K562 (cell line): Measurements from ENCODE around the gene PID1.

ENCODE experiments used
- HDAC3 ChIP-seq: fragments of 450-650 bp; IDR thresholded peaks from 2 replicates; pipeline ENCODE4 v1.6.1; 2018; ENCODE audit warnings: borderline replicate concordance, mild to moderate bottlenecking, moderate library complexity; ENCODE audit not compliant: partially characterized antibody
- JUNB ChIP-seq: fragments of 450-650 bp; formaldehyde crosslinking; conservative IDR thresholded peaks from 2 replicates; pipeline ENCODE4 v1.4.0; 2020; ENCODE audit warnings: mild to moderate bottlenecking
- SETDB1 ChIP-seq: IDR thresholded peaks from one replicate; pipeline ENCODE4 v1.6.1; 2012; ENCODE audit warnings: low read length, control low read depth, inconsistent platforms
- TF ChIP-seq, protein P1 (sequence below): fragments of 250-450 bp; sonication (Bioruptor Pico); IDR thresholded peaks from 2 replicates; pipeline ENCODE4 v1.4.0; 2020; ENCODE audit warnings: borderline replicate concordance

DNA sequence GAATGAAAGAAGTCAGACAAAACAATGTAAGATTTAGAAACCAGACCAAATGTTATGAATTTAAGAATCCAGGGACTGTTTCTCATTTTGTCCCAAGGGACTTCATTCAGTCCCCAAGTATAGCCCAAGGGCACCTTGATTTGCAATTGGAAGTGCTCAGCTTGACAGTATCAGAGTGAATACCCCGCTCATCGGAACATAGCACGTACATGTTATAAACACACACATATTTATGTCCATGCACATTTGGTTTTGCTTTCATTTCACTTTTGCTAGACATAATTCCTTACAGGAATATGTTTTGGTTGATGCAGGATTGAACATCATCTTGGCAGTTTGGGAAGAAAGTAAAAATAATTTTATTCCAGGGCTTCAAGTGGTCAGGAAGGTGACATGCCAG, 100.2 kb downstream of the PID1 start:
- TF ChIP-seq SETDB1 (no peak), JUNB (CRISPR knock-in tag) (no peak), HDAC3 (no peak)
- TF ChIP-seq, protein P1, sequence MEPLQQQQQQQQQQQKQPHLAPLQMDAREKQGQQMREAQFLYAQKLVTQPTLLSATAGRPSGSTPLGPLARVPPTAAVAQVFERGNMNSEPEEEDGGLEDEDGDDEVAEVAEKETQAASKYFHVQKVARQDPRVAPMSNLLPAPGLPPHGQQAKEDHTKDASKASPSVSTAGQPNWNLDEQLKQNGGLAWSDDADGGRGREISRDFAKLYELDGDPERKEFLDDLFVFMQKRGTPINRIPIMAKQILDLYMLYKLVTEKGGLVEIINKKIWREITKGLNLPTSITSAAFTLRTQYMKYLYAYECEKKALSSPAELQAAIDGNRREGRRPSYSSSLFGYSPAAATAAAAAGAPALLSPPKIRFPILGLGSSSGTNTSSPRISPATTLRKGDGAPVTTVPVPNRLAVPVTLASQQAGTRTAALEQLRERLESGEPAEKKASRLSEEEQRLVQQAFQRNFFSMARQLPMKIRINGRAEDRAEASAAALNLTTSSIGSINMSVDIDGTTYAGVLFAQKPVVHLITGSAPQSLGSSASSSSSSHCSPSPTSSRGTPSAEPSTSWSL (CRISPR knock-in tag) = no peak
